HG03159 (cell line): Measurements from ENCODE around the gene TNFSF11.

Experiments used
- ATAC-seq: cut with Tn5 transposase; IDR thresholded peaks from one replicate; pipeline ENCODE4 v1.9.1; 2021; ENCODE audit warnings: mild to moderate bottlenecking, moderate library complexity; ENCODE audit not compliant: unreplicated experiment

Gene TNFSF11

GRCh38 chr13:42651936-42652641 is 78.1 kb downstream of the TNFSF11 start:
- ATAC-seq = no peak

GRCh38 chr13:42652642-42653415 is 78.9 kb downstream of the TNFSF11 start:
- ATAC-seq = no peak

- no peak for ATAC-seq
Observed at GRCh38 chr13:42653679-42654078, 79.7 kb downstream of the TNFSF11 start.

- no peak for ATAC-seq
Observed at GRCh38 chr13:42654212-42654611, 80.3 kb downstream of the TNFSF11 start.

GRCh38 chr13:42654722-42655121 is 80.8 kb downstream of the TNFSF11 start:
- ATAC-seq = no peak

- ATAC-seq = no peak
Observed at GRCh38 chr13:42656161-42656560, 82.2 kb downstream of the TNFSF11 start.

GRCh38 chr13:42656958-42657357 is 83.0 kb downstream of the TNFSF11 start:
- no peak for ATAC-seq
